Epithelial cell of esophagus (primary cell): ENCODE results near the gene GNAT2.

Source experiments
- DNase-seq: peaks from one replicate; pipeline ENCODE4 v3.0.0; 2010; ENCODE audit warnings: low read depth
- H3K4me3 ChIP-seq: 2 replicates; pipeline ENCODE4 v1.5.1; 2011; ENCODE audit warnings: mild to moderate bottlenecking, low read length, control low read depth
- TF ChIP-seq, protein P1 (sequence below): IDR thresholded peaks from 2 replicates; pipeline ENCODE4 v1.5.1; 2011; ENCODE audit warnings: low read depth, mild to moderate bottlenecking, low read length, control low read depth, inconsistent platforms; ENCODE audit not compliant: insufficient read depth; ENCODE audit errors: missing control alignments

The GNAT2 gene

DNA sequence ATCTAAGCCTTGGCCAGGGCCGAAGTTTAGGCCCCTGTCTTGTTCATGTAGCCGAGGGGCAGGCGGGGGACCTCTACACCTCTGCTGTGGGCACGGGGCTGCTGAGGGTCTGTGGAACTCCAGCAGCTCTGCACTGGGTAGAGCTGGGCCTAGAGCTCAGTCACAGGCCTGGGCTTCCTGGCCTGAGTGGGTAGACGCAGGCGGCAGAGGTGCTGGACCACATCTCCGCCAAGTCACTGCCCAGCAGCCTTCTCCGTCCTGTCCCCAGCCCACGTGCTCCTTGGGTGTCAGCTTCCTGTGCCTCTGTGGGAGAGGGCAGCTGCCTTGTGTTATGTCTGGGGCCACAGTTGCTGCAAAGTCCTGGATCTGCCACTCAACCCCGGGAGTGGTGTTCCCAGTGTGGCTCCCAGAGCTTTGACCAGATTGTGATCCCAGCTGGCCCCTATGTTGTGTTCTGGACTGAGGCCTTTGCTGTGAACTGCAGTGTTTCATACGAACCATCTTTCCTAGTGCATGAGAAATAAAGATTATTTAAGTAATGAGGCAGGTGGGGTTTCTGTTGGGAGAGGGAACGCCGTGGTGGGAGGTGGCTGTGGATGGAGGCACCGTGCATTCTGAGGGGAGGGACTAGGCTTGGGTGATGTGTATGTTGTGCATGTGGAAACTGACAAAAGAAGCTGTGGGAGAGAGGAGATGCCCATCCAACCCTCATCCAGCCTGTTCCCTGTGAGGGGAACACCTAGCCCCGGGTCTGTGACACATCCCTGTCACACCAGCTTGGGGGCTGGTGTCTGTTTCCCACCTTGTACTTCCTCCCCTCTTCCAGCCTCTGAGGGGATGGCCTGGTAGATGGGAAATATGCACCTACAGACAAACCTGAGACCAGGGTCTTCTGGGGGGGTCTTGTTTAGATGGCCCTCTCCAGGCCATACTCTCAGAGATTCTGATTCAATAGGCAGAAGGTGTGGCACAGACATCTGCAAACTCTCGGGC, 12.4 kb upstream of the GNAT2 start:
- DNase-seq = no peak
- TF ChIP-seq, protein P1, sequence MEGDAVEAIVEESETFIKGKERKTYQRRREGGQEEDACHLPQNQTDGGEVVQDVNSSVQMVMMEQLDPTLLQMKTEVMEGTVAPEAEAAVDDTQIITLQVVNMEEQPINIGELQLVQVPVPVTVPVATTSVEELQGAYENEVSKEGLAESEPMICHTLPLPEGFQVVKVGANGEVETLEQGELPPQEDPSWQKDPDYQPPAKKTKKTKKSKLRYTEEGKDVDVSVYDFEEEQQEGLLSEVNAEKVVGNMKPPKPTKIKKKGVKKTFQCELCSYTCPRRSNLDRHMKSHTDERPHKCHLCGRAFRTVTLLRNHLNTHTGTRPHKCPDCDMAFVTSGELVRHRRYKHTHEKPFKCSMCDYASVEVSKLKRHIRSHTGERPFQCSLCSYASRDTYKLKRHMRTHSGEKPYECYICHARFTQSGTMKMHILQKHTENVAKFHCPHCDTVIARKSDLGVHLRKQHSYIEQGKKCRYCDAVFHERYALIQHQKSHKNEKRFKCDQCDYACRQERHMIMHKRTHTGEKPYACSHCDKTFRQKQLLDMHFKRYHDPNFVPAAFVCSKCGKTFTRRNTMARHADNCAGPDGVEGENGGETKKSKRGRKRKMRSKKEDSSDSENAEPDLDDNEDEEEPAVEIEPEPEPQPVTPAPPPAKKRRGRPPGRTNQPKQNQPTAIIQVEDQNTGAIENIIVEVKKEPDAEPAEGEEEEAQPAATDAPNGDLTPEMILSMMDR = no peak

DNA sequence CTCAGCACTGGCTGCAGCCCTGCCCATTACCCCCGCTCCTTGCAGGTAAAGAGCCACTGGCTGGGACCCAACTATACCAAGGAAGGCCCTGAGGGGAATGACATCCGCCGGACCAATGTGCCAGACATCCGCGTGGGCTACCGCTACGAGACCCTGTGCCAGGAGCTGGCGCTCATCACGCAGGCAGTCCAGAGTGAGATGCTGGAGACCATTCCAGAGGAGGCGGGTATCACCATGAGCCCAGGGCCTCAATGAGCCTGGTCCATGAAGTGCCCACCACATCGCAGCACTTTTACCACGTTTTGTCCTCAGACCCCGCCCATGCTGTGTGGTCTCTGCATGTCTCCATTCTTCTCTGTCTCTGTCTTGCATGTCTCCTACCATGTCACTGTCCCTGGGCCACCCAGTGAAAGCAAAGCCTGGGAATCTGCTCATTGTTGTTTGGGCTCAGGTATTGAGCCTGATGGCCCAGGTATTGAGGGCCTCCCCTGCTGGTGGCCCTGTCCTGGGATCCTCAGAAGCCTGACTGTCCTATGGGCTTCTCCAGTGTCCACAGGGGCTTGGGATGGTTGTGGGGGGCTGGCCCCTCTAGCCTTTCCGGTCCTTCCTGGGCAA, 11.6 kb upstream of the GNAT2 start:
- no peak for DNase-seq
- TF ChIP-seq, protein P1 = no peak
- H3K4me3 ChIP-seq = no peak overlapping the region

More for the DNA sequence above, 12.4 kb upstream of the GNAT2 start:
- H3K4me3 ChIP-seq = no peak overlapping the region

DNA sequence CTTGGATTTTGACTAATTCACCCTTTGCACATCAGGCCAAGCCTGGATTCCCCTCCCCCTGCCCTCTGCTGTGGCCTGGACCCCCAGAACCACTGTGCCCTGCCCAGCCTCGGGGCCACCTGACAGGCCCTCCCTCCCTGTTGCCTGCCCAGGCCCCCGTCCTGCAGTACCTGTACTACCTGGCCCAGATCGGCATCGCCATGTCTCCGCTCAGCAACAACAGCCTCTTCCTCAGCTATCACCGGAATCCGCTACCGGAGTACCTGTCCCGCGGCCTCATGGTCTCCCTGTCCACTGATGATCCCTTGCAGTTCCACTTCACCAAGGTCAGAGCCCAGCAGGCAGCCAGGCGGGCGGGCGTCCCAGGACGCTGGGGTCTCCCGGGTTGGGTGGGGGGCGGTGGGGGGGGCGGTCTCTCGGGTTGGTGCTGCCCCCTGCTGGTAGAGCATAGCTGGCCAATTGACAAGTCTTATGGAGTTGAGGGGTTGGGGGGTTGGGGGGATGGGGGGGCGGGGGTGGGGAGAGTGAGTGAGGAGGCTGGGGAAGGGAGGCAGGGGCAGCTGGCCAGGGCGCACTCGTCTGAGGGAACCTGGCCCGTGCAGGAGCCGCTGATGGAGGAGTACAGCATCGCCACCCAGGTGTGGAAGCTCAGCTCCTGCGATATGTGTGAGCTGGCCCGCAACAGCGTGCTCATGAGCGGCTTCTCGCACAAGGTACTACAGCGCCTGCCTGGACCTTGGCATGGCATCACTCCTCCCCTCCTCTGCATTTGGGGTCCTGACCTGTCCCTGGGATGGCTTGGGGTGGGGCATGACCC, 10.9 kb upstream of the GNAT2 start:
- TF ChIP-seq, protein P1 = peak; percentile 24
- no peak overlapping the region for H3K4me3 ChIP-seq
- DNase-seq = no peak

DNA sequence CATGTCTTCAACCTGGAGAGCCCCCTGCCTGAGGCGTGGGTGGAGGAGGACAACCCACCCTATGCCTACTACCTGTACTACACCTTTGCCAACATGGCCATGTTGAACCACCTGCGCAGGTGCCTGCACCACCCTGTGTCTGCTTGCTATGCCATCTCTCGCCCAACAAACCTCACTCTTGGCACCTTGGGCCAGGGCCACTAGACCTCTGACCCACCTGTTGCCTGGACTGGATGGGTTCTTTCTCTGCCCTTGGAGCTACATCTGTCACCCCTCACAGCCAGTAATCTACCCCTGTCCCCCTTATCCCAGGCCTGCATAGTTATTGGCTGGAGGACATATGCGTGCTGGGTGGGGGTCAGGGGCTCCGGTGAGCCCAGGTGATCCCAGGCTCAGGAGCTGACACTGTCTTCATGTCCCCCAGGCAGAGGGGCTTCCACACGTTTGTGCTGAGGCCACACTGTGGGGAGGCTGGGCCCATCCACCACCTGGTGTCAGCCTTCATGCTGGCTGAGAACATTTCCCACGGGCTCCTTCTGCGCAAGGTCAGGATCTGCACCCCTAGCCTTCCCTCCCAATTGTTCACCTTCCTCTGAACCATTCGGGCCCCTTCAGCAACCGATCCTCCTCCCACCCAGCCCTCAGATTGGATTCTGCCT, 10.1 kb upstream of the GNAT2 start:
- no peak for DNase-seq
- H3K4me3 ChIP-seq = no peak overlapping the region
- TF ChIP-seq, protein P1 = no peak

DNA sequence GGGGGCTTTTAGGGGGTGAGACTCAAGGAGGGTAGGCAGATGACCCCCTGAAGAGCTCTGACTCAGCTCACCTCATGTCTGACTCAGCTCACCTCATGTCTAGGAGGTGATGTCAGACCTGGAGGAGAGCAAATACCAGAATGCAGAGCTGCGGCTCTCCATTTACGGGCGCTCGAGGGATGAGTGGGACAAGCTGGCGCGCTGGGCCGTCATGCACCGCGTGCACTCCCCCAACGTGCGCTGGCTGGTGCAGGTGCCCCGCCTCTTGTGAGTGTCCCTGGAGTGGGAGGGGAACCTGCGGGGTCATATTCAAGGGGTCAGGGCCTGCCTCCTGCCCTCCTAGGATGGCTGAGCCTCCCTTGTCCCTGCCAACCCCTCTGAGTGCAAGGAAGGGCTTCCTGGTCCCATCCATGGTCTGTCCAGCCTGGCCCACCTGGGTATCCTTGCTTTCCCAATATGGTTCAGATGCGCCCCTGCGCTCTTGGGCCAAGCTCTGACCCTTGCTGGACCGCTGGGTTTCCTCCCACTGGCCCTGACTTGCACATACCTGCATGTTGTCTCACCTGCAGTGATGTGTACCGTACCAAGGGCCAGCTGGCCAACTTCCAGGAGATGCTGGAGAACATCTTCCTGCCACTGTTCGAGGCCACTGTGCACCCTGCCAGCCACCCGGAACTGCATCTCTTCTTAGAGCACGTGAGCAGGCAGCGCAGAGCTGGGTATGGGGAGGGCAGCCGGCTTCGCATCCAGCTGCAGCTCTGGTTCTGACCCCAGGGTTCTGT, 9.3 kb upstream of the GNAT2 start:
- peak; percentile 72 for DNase-seq
- H3K4me3 ChIP-seq = no peak overlapping the region
- TF ChIP-seq, protein P1 = no peak
